Stomach (tissue), 19 donors: ENCODE measurements around the gene PARPBP. TPM values are rescaled to one million over a fixed set of nuclear protein-coding genes. Genes with fewer than 3 reads are reported as not detected.
"Not testable (repeated sequence)": the region's sequence is repeated elsewhere in the genome, so short reads cannot be mapped to it uniquely, and the experiment has no call there.

Experiments used
- DNase-seq, 2 donors: peaks; one replicate each; pipeline versions ENCODE4 v3.0.0 to v3.0.0-alpha.2; 2013 to 2019
- H3K27ac ChIP-seq, 5 donors: fragments of 200-600 bp in 4 of 5; sonication (generic) in 4 of 5; one replicate each; pipeline ENCODE4 v1.5.1; 2013 to 2019; ENCODE audit warnings: mild to moderate bottlenecking in 1 of 5, moderate library complexity in 1 of 5
- H3K27me3 ChIP-seq, 3 donors: fragments of 200-600 bp; sonication (generic); one replicate each; pipeline ENCODE4 v1.5.1; 2017 to 2019; ENCODE audit warnings: mixed run types in 1 of 3
- H3K36me3 ChIP-seq, 4 donors: fragments of 200-600 bp; sonication (generic); 1 replicate in 3 of 4; 2 replicates in 1 of 4; pipeline ENCODE4 v1.5.1; 2016 to 2019
- H3K4me1 ChIP-seq, 4 donors: fragments of 200-600 bp; sonication (generic); one replicate each; pipeline ENCODE4 v1.5.1; 2016 to 2019
- H3K4me3 ChIP-seq, 4 donors: fragments of 200-600 bp; sonication (generic) in 3 of 4; one replicate each; pipeline ENCODE4 v1.5.1; 2016 to 2019; ENCODE audit warnings: mild to moderate bottlenecking in 1 of 4
- H3K9me3 ChIP-seq, 4 donors: fragments of 200-600 bp; sonication (generic); one replicate each; pipeline ENCODE4 v1.5.1; 2016 to 2019
- EP300 ChIP-seq: sonication (generic); formaldehyde crosslinking; IDR thresholded peaks from one replicate; pipeline ENCODE4 v1.6.1; 2017; ENCODE audit warnings: antibody characterized with exemption
- POLR2A ChIP-seq, 4 donors: fragments of 450-650 bp; IDR thresholded peaks; one replicate each; pipeline ENCODE4 v1.6.1; 2016; ENCODE audit warnings: antibody characterized with exemption in 4 of 4, control low read depth in 2 of 4, mild to moderate bottlenecking in 1 of 4, moderate library complexity in 1 of 4
- POLR2AphosphoS5 ChIP-seq, 3 donors: sonication (generic); formaldehyde crosslinking; IDR thresholded peaks; one replicate each; pipeline ENCODE4 v1.6.1; 2016; ENCODE audit warnings: antibody characterized with exemption in 3 of 3
- WGBS, 5 donors: extraction: QIAGEN DNeasy Blood & Tissue Kit in 3 of 5; methylation state at CpG; one replicate each; pipeline versions ENCODE4 v1.1.5 to v1.1.7; 2013 to 2018; 5-methylcytosine and 5-hydroxymethylcytosine counted together
- intact Hi-C: fragments of 100-400 bp; cut with DNase I; formaldehyde crosslinking; loops from one replicate; pipeline ENCODE4 v1.15.1; 2023; ENCODE audit warnings: low total_unique reads
- long read RNA-seq, 10 donors: transcript quantifications; one replicate each; lab custom pipeline, GENCODE V29; 2026
- polyA plus RNA-seq, 3 donors: library from polyadenylated mRNA; stranded (reverse); fragments of 200-250 nt; gene quantifications; one replicate each; pipeline ENCODE4 v1.2.3, GENCODE V29; 2013
- total RNA-seq, 5 donors: library from RNA; depleted of rRNA; stranded (reverse); fragments of >200 nt; gene quantifications; one replicate each; pipeline versions ENCODE4 v1.1.0 to v1.2.3, GENCODE V29; 2014 to 2016
- TF ChIP-seq, protein P1 (sequence below), 7 experiments: fragments of 450-650 bp in 4 of 7; fragments of 200-600 bp in 3 of 7; sonication (generic) in 3 of 7; IDR thresholded peaks; one replicate each; pipeline ENCODE4 v1.5.1; 2016 to 2019; ENCODE audit warnings: antibody characterized with exemption in 7 of 7, control low read depth in 2 of 7, mild to moderate bottlenecking in 1 of 7
- donor health status: healthy with polysubstance abuse.
- donor health status: Bipolar disorder and iron deficiency.
- donor health status: healthy.

The PARPBP gene, protein sequence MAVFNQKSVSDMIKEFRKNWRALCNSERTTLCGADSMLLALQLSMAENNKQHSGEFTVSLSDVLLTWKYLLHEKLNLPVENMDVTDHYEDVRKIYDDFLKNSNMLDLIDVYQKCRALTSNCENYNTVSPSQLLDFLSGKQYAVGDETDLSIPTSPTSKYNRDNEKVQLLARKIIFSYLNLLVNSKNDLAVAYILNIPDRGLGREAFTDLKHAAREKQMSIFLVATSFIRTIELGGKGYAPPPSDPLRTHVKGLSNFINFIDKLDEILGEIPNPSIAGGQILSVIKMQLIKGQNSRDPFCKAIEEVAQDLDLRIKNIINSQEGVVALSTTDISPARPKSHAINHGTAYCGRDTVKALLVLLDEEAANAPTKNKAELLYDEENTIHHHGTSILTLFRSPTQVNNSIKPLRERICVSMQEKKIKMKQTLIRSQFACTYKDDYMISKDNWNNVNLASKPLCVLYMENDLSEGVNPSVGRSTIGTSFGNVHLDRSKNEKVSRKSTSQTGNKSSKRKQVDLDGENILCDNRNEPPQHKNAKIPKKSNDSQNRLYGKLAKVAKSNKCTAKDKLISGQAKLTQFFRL
- total RNA-seq (10 to 100 TPM in 1 of 5 donors, 1 to 10 TPM in 3, not detected in 1; 1.4 to 10.5 (median 2.4) TPM), polyA plus RNA-seq (1 to 10 TPM; 1.8 to 4.9 (median 2.5) TPM)
- long read RNA-seq, donor 1, result 0 reads
- long read RNA-seq, donor 2, partial matches to known transcripts, result 0 of 1 reads
- long read RNA-seq, donor 2, other reads (novel, unspliced or antisense), result 0 of 1 reads
- long read RNA-seq, donor 3, partial matches to known transcripts, result 0 of 1 reads
- long read RNA-seq, donor 3, other reads (novel, unspliced or antisense), result 0 of 1 reads
- long read RNA-seq, donor 4, result 0 reads
- long read RNA-seq, donor 5, partial matches to known transcripts, result 0 of 1 reads
- long read RNA-seq, donor 5, other reads (novel, unspliced or antisense), result 0 of 1 reads
- long read RNA-seq, donor 6, partial matches to known transcripts, result 0 of 3 reads
- long read RNA-seq, donor 6, other reads (novel, unspliced or antisense), result 0 of 3 reads
- long read RNA-seq, donor 7, result 0 reads
- long read RNA-seq, donor 8, result 0 reads
- long read RNA-seq, donor 9, result 0 reads
- long read RNA-seq, donor 10, result 0 reads

GRCh38 chr12:102119674-102120563, at the start of gene PARPBP, which contains the start of gene NUP37:
PARPBP (plus strand) TSS chr12:102120183; CDS start chr12:102123889, 3,706 bp downstream.
NUP37 (minus strand) TSS chr12:102120114; CDS start chr12:102118518, 1,596 bp downstream.
- intact Hi-C loops, result no loop called here
- peak within 1 kb of the TSS; percentile 56 to 90 (median 88) for H3K27ac ChIP-seq
- WGBS, 5 donors, result 0 to 2% (median 1%) methylated on average over 32 to 62 of the region's 62 CpGs
- no peaks in the 10 kb centered on the region for H3K27me3 ChIP-seq
- no peaks in the 10 kb centered on the region for H3K9me3 ChIP-seq
- peak; percentile 90 to 97 for DNase-seq
- H3K4me1 ChIP-seq, result peaks cover 16 to 29% (median 18%) of the 10 kb centered on the region in 4 donors
- H3K36me3 ChIP-seq, result peaks cover 5 to 34% (median 28%) of the 10 kb centered on the region in 4 donors
- no peak for TF ChIP-seq POLR2A (IDR thresholded peaks at IDR 0.05)
- TF ChIP-seq POLR2AphosphoS5 (IDR thresholded peaks at IDR 0.05), result peak; percentile 57 to 90 (median 85)
- TF ChIP-seq, protein P1, sequence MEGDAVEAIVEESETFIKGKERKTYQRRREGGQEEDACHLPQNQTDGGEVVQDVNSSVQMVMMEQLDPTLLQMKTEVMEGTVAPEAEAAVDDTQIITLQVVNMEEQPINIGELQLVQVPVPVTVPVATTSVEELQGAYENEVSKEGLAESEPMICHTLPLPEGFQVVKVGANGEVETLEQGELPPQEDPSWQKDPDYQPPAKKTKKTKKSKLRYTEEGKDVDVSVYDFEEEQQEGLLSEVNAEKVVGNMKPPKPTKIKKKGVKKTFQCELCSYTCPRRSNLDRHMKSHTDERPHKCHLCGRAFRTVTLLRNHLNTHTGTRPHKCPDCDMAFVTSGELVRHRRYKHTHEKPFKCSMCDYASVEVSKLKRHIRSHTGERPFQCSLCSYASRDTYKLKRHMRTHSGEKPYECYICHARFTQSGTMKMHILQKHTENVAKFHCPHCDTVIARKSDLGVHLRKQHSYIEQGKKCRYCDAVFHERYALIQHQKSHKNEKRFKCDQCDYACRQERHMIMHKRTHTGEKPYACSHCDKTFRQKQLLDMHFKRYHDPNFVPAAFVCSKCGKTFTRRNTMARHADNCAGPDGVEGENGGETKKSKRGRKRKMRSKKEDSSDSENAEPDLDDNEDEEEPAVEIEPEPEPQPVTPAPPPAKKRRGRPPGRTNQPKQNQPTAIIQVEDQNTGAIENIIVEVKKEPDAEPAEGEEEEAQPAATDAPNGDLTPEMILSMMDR (IDR thresholded peaks at IDR 0.05), result peak in 1 of 7 experiments; percentile 16
- H3K4me3 ChIP-seq, result peak within 1 kb of the TSS; percentile 67 to 78 (median 75)

DNA sequence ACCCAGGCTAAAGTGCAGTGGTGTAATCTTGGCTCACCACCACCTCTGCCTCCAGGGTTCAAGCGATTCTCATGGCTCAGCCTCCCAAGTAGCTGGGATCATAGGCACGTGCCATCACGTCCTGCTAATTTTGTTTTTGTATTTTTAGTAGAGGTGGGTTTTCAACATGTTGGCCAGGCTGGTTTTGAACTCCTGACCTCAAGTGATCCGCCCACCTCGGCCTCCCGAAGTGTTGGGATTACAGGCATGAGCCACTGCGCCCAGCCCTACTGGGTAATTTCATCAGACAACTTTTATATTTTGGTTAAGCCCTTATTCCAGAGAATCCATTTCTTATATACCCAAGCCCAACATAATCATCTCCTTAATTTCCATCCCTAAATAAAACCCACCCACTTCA, 47.9 kb upstream of the PARPBP start:
- intact Hi-C loops, H3K27me3 ChIP-seq, H3K27ac ChIP-seq, H3K4me1 ChIP-seq, H3K4me3 ChIP-seq, DNase-seq, H3K9me3 ChIP-seq: not testable (repeated sequence)
- H3K36me3 ChIP-seq, result peaks cover 0 to 42% (median 37%) of the 10 kb centered on the region in 4 donors
- WGBS, 5 donors, result 94 to 98% (median 97%) methylated on average over 7 of the region's 7 CpGs

GRCh38 chr12:102080842-102081241, 39.1 kb upstream of the PARPBP start:
- WGBS, 5 donors, result 38 to 65% (median 53%) methylated on average over 4 of the region's 4 CpGs
- DNase-seq, result no peak
- Histone ChIP-seq H3K27me3 (no peaks in the 10 kb centered on the region), H3K9me3 (no peaks in the 10 kb centered on the region), H3K4me3 (no peak overlapping the region), H3K36me3 (peaks cover 10 to 93% (median 78%) of the 10 kb centered on the region in 4 donors), H3K4me1 (no peaks in the 10 kb centered on the region), H3K27ac (no peak overlapping the region)
- intact Hi-C loops, result no loop called here
- TF ChIP-seq POLR2A (IDR thresholded peaks at IDR 0.05), result no peak
- TF ChIP-seq, protein P1 (IDR thresholded peaks at IDR 0.05), result no peak
- no peak for TF ChIP-seq EP300
- TF ChIP-seq POLR2AphosphoS5 (IDR thresholded peaks at IDR 0.05), result no peak

DNA sequence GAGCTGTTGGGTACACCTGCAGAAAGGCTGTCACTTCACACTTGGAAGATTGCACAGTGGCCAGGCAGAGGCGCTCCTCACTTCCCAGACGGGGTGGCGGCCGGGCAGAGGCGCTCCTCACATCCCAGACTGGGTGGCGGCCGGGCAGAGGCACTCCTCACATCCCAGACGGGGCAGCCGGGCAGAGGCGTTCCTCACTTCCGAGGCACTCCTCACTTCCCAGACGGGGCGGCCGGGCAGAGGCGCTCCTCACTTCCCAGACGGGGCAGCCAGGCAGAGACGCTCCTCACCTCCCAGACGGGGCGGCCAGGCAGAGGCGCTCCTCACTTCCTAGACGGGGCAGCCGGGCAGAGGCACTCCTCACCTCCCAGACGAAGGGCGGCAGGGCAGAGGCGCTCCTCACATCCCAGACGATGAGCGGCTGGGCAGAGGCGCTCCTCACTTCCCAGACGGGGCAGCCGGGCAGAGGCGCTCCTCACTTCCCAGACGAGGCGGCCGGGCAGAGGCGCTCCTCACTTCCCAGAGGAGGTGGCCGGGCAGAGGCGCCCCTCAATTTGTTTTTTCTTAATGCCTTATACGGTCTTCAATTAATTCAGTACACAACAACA, 30.7 kb upstream of the PARPBP start:
- H3K4me3 ChIP-seq, DNase-seq, H3K27ac ChIP-seq, intact Hi-C loops, H3K27me3 ChIP-seq, H3K4me1 ChIP-seq, H3K9me3 ChIP-seq: not testable (repeated sequence)
- 96 to 98% (median 98%) methylated on average over 29 to 38 of the region's 38 CpGs for WGBS, 5 donors
- H3K36me3 ChIP-seq, result peaks cover 10 to 33% (median 24%) of the 10 kb centered on the region in 4 donors
